IMR-90 (cell line): Measurements from ENCODE around the gene LUC7L3. TPM values are rescaled to one million over a fixed set of nuclear protein-coding genes. Genes with fewer than 3 reads are reported as not detected.

Experiments used
- ATAC-seq: fragments of 200-7000 bp; cut with Tn5 transposase; 2 replicates; pipeline ENCODE4 v1.9.1; 2020; ENCODE audit warnings: low read depth, mild to moderate bottlenecking, moderate library complexity
- BruUV-seq: library from RNA; stranded (reverse); fragments of 400-500 nt; replicated peaks from 2 replicates; lab custom pipeline; 2021; lab: Mats Ljungman, UMichigan
- CTCF ChIA-PET: fragments of 300-600 bp; formaldehyde crosslinking; extraction: SDS; loops from one replicate; lab custom pipeline; 2021; ENCODE audit warnings: antibody characterized with exemption; lab: Yijun Ruan, JAX
- POLR2A ChIA-PET: fragments of 300-600 bp; sonication (Branson Sonifier 250); formaldehyde crosslinking; loops from one replicate; lab custom pipeline; 2022; ENCODE audit warnings: antibody characterized with exemption; ENCODE audit not compliant: unreplicated experiment; lab: Charles Lee
- DNase-seq: peaks from one replicate; pipeline ENCODE4 v3.0.0; 2013
- H2AFZ ChIP-seq: replicated peaks from 2 replicates; pipeline ENCODE3; 2013; ENCODE audit warnings: low read length, mild to moderate bottlenecking; ENCODE audit not compliant: poor library complexity
- H2AK5ac ChIP-seq: 2 replicates; pipeline ENCODE4 v1.6.1; 2013; ENCODE audit warnings: low read depth, low read length, inconsistent platforms
- H2AK9ac ChIP-seq: replicated peaks from 2 replicates; pipeline ENCODE3; 2013; ENCODE audit warnings: mild to moderate bottlenecking, low read depth, low read length, moderate library complexity; ENCODE audit not compliant: poor library complexity
- H2BK120ac ChIP-seq: 2 replicates; pipeline ENCODE4 v1.6.1; 2013; ENCODE audit warnings: low read depth, low read length, inconsistent platforms
- H2BK15ac ChIP-seq: 3 replicates; pipeline ENCODE4 v1.6.1; 2013; ENCODE audit warnings: low read depth, low read length, inconsistent platforms
- H2BK20ac ChIP-seq: 2 replicates; pipeline ENCODE4 v1.6.1; 2013; ENCODE audit warnings: low read depth, mild to moderate bottlenecking, inconsistent platforms, low read length, moderate library complexity
- H2BK5ac ChIP-seq: 2 replicates; pipeline ENCODE4 v1.6.1; 2013; ENCODE audit warnings: mild to moderate bottlenecking, low read depth, low read length, inconsistent platforms; ENCODE audit not compliant: poor library complexity, severe bottlenecking
- H3K14ac ChIP-seq: replicated peaks from 2 replicates; pipeline ENCODE4 v1.6.1; 2013; ENCODE audit warnings: low read depth, low read length, inconsistent platforms
- H3K18ac ChIP-seq: 2 replicates; pipeline ENCODE4 v1.6.1; 2013; ENCODE audit warnings: low read depth, low read length, control low read depth
- H3K23ac ChIP-seq: 2 replicates; pipeline ENCODE4 v1.6.1; 2013; ENCODE audit warnings: low read depth, low read length, inconsistent platforms
- H3K27ac ChIP-seq: 2 replicates; pipeline ENCODE4 v1.5.1; 2013; ENCODE audit warnings: mild to moderate bottlenecking, control low read depth, low read length; ENCODE audit not compliant: insufficient read depth
- H3K27me3 ChIP-seq: 2 replicates; pipeline ENCODE4 v1.6.1; 2013; ENCODE audit warnings: low read length; ENCODE audit not compliant: control insufficient read depth, insufficient read depth
- H3K36me3 ChIP-seq: 2 replicates; pipeline ENCODE4 v1.6.1; 2013; ENCODE audit warnings: low read length, mixed read lengths; ENCODE audit not compliant: control insufficient read depth, insufficient read depth
- H3K4ac ChIP-seq: 2 replicates; pipeline ENCODE4 v1.6.1; 2013; ENCODE audit warnings: low read depth, low read length, inconsistent platforms
- H3K4me1 ChIP-seq: 2 replicates; pipeline ENCODE4 v1.6.1; 2013; ENCODE audit warnings: low read length, mixed read lengths; ENCODE audit not compliant: control insufficient read depth, insufficient read depth
- H3K4me2 ChIP-seq: 2 replicates; pipeline ENCODE4 v1.6.1; 2013; ENCODE audit warnings: low read depth, mild to moderate bottlenecking, control low read depth, low read length, moderate library complexity
- H3K4me3 ChIP-seq: 2 replicates; pipeline ENCODE4 v1.5.1; 2013; ENCODE audit warnings: low read depth, mild to moderate bottlenecking, control low read depth, low read length, moderate library complexity; ENCODE audit not compliant: insufficient read depth
- H3K56ac ChIP-seq: 2 replicates; pipeline ENCODE4 v1.6.1; 2013; ENCODE audit warnings: low read length, inconsistent platforms; ENCODE audit not compliant: insufficient read depth; ENCODE audit errors: extremely low read depth
- H3K79me1 ChIP-seq, 2 experiments: 2 replicates each; pipeline ENCODE4 v1.6.1; 2013; ENCODE audit warnings: low read length in 2 of 2, inconsistent platforms in 1 of 2, low read depth in 1 of 2
- H3K9ac ChIP-seq: 2 replicates; pipeline ENCODE4 v1.6.1; 2013; ENCODE audit warnings: low read depth, low read length, control low read depth
- H3K9me1 ChIP-seq: 2 replicates; pipeline ENCODE4 v1.6.1; 2013; ENCODE audit warnings: low read length, inconsistent platforms; ENCODE audit not compliant: insufficient read depth
- H3K9me3 ChIP-seq: 2 replicates; pipeline ENCODE4 v1.6.1; 2013; ENCODE audit warnings: low read length; ENCODE audit not compliant: control insufficient read depth, insufficient read depth
- H4K20me1 ChIP-seq: 2 replicates; pipeline ENCODE4 v1.6.1; 2013; ENCODE audit warnings: low read length, inconsistent platforms; ENCODE audit not compliant: insufficient read depth
- H4K5ac ChIP-seq: 2 replicates; pipeline ENCODE4 v1.6.1; 2013; ENCODE audit warnings: mild to moderate bottlenecking, low read depth, low read length, control low read depth
- H4K8ac ChIP-seq, 2 experiments: 2 replicates each; pipeline ENCODE4 v1.6.1; 2013; ENCODE audit warnings: low read depth in 2 of 2, low read length in 2 of 2, control low read depth in 1 of 2, inconsistent platforms in 1 of 2
- H4K91ac ChIP-seq: 2 replicates; pipeline ENCODE4 v1.6.1; 2013; ENCODE audit warnings: low read depth, low read length, inconsistent platforms; ENCODE audit not compliant: insufficient read depth
- BHLHE40 ChIP-seq: fragments of 150-350 bp; IDR thresholded peaks from 2 replicates; pipeline ENCODE4 v1.6.1; 2016; ENCODE audit warnings: mild to moderate bottlenecking, low read depth, low read length
- CEBPB ChIP-seq: IDR thresholded peaks from 2 replicates; pipeline ENCODE4 v1.6.1; 2012; ENCODE audit warnings: low read depth, low read length, improper control_type of control experiment
- CTCF ChIP-seq: conservative IDR thresholded peaks from 2 replicates; pipeline ENCODE4 v1.5.1; 2012; ENCODE audit warnings: mild to moderate bottlenecking, low read depth, low read length, improper control_type of control experiment
- ELK1 ChIP-seq: fragments of 150-350 bp; IDR thresholded peaks from 2 replicates; pipeline ENCODE4 v1.6.1; 2016; ENCODE audit warnings: low read depth, mild to moderate bottlenecking, low read length, moderate library complexity, borderline replicate concordance
- FOS ChIP-seq: fragments of 150-350 bp; IDR thresholded peaks from 2 replicates; pipeline ENCODE4 v1.6.1; 2016; ENCODE audit warnings: low read depth, low read length
- MAFK ChIP-seq: IDR thresholded peaks from 2 replicates; pipeline ENCODE4 v1.6.1; 2012; ENCODE audit warnings: low read depth, low read length, improper control_type of control experiment
- MAZ ChIP-seq: IDR thresholded peaks from 2 replicates; pipeline ENCODE4 v1.6.1; 2012; ENCODE audit warnings: low read depth, mild to moderate bottlenecking, low read length, improper control_type of control experiment, moderate library complexity, borderline replicate concordance
- NFE2L2 ChIP-seq: fragments of 150-350 bp; IDR thresholded peaks from 2 replicates; pipeline ENCODE4 v1.6.1; 2016; ENCODE audit warnings: low read depth, mild to moderate bottlenecking, low read length
- POLR2A ChIP-seq: IDR thresholded peaks from 2 replicates; pipeline ENCODE4 v1.6.1; 2012; ENCODE audit warnings: mild to moderate bottlenecking, low read depth, low read length
- RAD21 ChIP-seq: IDR thresholded peaks from 2 replicates; pipeline ENCODE4 v1.6.1; 2012; ENCODE audit warnings: low read length, improper control_type of control experiment
- RCOR1 ChIP-seq: IDR thresholded peaks from 2 replicates; pipeline ENCODE4 v1.6.1; 2012; ENCODE audit warnings: mild to moderate bottlenecking, low read length, improper control_type of control experiment; ENCODE audit not compliant: insufficient replicate concordance
- RFX5 ChIP-seq: IDR thresholded peaks from 2 replicates; pipeline ENCODE4 v1.8.0; 2012; ENCODE audit warnings: low read depth, mild to moderate bottlenecking, low read length, moderate library complexity
- SMC3 ChIP-seq: fragments of 150-350 bp; IDR thresholded peaks from 2 replicates; pipeline ENCODE4 v1.6.1; 2016; ENCODE audit warnings: low read depth, mild to moderate bottlenecking, antibody characterized with exemption, low read length, moderate library complexity
- USF2 ChIP-seq: fragments of 150-350 bp; IDR thresholded peaks from 2 replicates; pipeline ENCODE4 v1.6.1; 2017; ENCODE audit warnings: mild to moderate bottlenecking, antibody characterized with exemption, low read length, low read depth
- WGBS, 2 experiments: methylation state at CpG; one replicate each; pipeline versions ENCODE4 v1.1.5 to v1.1.7; 2013; ENCODE audit warnings: missing lambda C conversion rate in 2 of 2; ENCODE audit not compliant: insufficient read length in 1 of 2; ENCODE audit errors: extremely low coverage in 2 of 2; 5-methylcytosine and 5-hydroxymethylcytosine counted together
- dilution Hi-C: fragments of 300-500 bp; cut with HindIII; formaldehyde crosslinking; loops from one replicate; pipeline ENCODE4 v1.14.3; 2018; ENCODE audit warnings: low sequenced_read_pairs; ENCODE audit not compliant: unreplicated experiment
- in situ Hi-C: fragments of 300-500 bp; cut with MboI; formaldehyde crosslinking; loops from 3 replicates; pipeline ENCODE4 v1.14.3; 2019; ENCODE audit warnings: low sequenced_read_pairs, inconsistent platforms, mixed read lengths
- intact Hi-C: fragments of 100-400 bp; cut with micrococcal nuclease; formaldehyde crosslinking; loops from 2 replicates; pipeline ENCODE4 v1.10.0; 2022
- polyA plus RNA-seq, 3 experiments: library from polyadenylated mRNA; depleted of rRNA; stranded (reverse); fragments of >200 nt; gene quantifications; 2 replicates each; pipeline ENCODE4 v1.2.3, GENCODE V29; 2012; ENCODE audit warnings: low replicate concordance in 1 of 3
- total RNA-seq: library from RNA; depleted of rRNA; stranded (reverse); fragments of >200 nt; gene quantifications from 2 replicates; pipeline ENCODE4 v1.2.3, GENCODE V29; 2012

The LUC7L3 gene
- total and polyA plus RNA-seq, 2 of the 4 experiments (the other 2 are of a cell fraction), result 17.7 to 44.7 TPM

GRCh38 chr17:50771991-50772785 is 52.8 kb downstream of the LUC7L3 start:
- H2BK5ac ChIP-seq, result no peak overlapping the region
- H4K5ac ChIP-seq, result no peak overlapping the region
- no peaks in the 10 kb centered on the region for H3K9me1 ChIP-seq
- H3K27ac ChIP-seq, result no peak overlapping the region
- ATAC-seq (no peak), DNase-seq (no peak)
- H3K36me3 ChIP-seq, result no peaks in the 10 kb centered on the region
- no peak overlapping the region for H3K9ac ChIP-seq
- H4K8ac ChIP-seq, result no peak overlapping the region
- no peaks in the 10 kb centered on the region for H3K4me1 ChIP-seq
- no peak overlapping the region for H3K23ac ChIP-seq
- 75% methylated on average over 4 of the region's 15 CpGs; no CpG with 5 or more reads in 1 of the 2 experiments for WGBS, 2 experiments
- no peak overlapping the region for H4K91ac ChIP-seq
- no peak overlapping the region for H2BK120ac ChIP-seq
- dilution Hi-C loops (no loop called here), intact Hi-C loops (no loop called here), in situ Hi-C loops (no loop called here)
- no peak overlapping the region for H3K4me3 ChIP-seq
- H3K4me2 ChIP-seq, result no peak overlapping the region
- ChIA-PET CTCF (interaction anchor here (0.9 kb wide), 1 partner anchor 11 kb away, joined by 3 read pairs; no protein-coding TSS in a partner anchor), POLR2A (no interaction called here)
- H3K4ac ChIP-seq, result no peak overlapping the region
- H3K79me1 ChIP-seq, result no peaks in the 10 kb centered on the region
- H3K14ac ChIP-seq, result no peak overlapping the region
- no peaks in the 10 kb centered on the region for H4K20me1 ChIP-seq
- no peak overlapping the region; the same call in 1 of the 2 replicates for H3K56ac ChIP-seq
- no peak overlapping the region for H2BK15ac ChIP-seq
- H2AFZ ChIP-seq, result no peak overlapping the region
- no peak overlapping the region for H3K18ac ChIP-seq
- no peak overlapping the region for H2AK9ac ChIP-seq
- H2AK5ac ChIP-seq, result no peak overlapping the region
- TF ChIP-seq FOS, result no peak
- TF ChIP-seq USF2, result no peak
- no peak for TF ChIP-seq SMC3
- TF ChIP-seq ELK1, result no peak
- no peak for TF ChIP-seq RFX5
- TF ChIP-seq RCOR1, result no peak
- no peak for TF ChIP-seq CEBPB
- no peak for TF ChIP-seq CTCF
- TF ChIP-seq BHLHE40, result no peak
- no peak for TF ChIP-seq POLR2A
- TF ChIP-seq MAFK, result no peak
- TF ChIP-seq RAD21, result no peak
- no peak for TF ChIP-seq NFE2L2
- TF ChIP-seq MAZ, result no peak
- no peaks in the 10 kb centered on the region for H3K9me3 ChIP-seq
- H2BK20ac ChIP-seq, result no peak overlapping the region
- no TSS peak for BruUV-seq
- H3K27me3 ChIP-seq, result peaks cover 5% of the 10 kb centered on the region
